ENCODE results near the gene HAUS7.

DNA sequence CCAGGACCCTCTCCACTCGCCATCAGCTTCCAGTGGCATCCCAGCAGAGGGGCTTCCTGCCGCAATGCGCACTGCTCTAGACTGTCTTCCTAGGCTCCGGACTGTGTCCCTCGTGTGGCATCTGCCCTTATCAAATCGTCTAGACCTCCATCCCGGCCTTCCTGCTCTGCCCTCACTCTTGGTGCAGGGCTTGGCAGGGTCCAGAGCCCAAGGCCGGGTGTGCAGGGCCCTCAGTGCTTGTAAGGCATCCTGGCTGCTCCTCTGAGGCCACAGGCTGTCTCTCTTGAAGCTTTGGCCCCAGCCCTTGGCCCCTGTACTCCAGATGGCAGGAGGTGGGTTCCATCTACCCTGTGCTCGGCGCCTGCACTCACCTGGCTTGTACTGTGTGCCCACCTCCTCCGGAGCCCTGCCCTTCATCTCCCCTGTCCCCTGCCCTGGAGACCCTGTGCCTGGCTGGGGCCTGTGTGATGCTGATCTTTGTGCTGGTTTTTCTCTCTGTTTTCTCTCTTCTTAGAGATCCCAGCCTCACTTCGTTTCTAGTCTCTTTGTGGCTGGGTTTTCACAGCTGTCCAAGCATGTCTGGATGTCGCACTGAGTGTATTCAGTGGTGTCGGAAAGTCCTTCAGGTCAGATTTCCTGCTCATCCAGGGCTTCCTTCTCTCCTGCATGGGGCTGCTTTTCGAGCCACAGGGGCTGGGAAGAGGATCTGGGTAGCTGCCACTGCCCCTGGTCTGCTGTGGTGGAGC is 20.8 kb downstream of the HAUS7 start:
- no peak for TF ChIP-seq POLR2A (IDR thresholded peaks at IDR 0.05)
- TF ChIP-seq EP300 (IDR thresholded peaks at IDR 0.05) = no peak
- TF ChIP-seq CTCF (IDR thresholded peaks at IDR 0.05) = no peak
